GM21619 (cell line): Measurements from ENCODE around the gene PLXNA4.
"Not testable (repeated sequence)": the region's sequence is repeated elsewhere in the genome, so short reads cannot be mapped to it uniquely, and the experiment has no call there.

Source experiments
- ATAC-seq: cut with Tn5 transposase; IDR thresholded peaks from one replicate; pipeline ENCODE4 v1.9.1; 2021; ENCODE audit not compliant: unreplicated experiment

Gene PLXNA4

DNA sequence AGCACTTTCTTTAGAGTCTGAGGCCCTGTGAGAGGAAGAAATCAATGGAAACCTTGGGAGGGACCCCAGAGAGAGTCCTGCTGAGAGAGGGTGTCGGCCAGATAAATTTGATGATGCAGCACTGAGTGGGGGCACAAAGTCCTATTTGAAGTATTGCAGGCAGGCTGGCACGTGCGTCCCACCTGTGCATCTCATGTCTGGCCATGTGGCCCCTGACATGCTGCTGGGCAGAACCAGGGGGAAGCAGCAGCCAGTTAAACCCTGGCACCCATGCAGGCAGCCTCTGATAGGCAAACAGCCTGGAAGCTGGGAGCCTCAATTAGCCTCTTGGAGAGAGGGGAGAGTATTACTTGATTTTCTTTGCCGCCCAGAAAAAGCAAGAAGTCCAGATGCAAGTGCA is 180.9 kb downstream of the PLXNA4 start:
- no peak for ATAC-seq

DNA sequence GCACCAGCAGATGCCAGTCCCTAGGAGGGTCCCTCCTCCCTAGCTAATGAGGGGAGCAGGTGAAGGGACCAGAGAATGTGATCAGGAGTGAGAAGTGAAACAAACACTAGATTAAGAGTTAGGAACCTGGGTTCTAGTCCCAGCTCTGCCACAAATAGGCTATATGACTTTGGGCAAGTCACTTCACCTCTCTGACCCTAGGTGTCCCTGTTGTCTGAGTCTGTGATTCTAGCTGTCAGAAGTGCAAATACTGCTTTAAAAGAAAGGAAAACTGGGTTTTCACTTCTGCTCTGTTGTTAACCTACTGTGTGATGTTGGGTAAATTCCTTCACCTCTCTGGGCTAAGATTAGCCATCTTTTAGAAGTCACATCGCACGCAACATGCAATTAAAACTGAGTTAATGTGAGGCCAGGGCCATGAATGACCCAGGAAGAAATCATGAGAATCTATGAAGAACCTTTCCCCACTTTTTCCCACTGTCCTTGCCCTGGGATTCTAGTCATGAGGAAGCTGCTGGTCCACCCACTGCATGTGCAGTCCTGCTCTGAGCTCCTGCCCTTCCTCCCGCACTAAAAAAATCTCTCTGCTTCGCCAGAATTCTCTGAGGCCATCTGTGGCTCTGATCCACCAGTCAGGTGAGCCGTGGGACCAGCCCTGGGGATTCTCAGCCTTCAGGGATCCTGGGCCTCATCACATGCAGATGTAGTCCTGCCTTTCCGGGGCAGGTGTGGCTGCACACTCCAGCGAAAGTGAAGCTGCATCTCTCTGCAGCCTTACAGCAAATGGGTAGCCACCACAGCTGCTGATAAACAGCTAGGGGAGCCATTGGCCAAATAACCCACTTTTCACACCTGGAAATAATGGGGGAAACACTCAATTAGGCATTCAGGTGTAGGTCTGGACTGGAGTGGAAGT is 181.7 kb downstream of the PLXNA4 start:
- no peak for ATAC-seq

DNA sequence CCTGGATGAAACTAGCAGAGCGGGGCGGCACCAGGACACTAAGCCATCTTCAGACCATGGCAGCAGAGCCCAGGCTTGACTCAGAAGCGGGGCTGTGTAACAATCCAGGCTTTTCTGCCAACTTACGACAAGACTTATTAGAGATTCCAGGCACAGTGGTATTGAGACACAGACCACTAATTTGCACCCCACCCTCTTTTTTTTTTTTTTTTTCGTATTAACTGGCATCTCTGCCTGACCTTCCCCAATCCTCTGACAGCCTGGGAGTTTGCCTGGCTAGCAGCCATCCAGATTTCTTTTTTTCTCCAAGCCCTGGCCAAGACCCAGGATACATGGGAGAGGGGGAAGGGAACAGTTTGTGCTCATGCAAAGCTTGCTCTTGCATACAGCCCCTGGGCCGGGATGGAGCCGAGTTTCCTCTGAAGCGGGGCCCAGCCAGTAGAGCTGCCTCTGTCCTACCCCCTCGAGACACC is 182.4 kb downstream of the PLXNA4 start:
- no peak for ATAC-seq

DNA sequence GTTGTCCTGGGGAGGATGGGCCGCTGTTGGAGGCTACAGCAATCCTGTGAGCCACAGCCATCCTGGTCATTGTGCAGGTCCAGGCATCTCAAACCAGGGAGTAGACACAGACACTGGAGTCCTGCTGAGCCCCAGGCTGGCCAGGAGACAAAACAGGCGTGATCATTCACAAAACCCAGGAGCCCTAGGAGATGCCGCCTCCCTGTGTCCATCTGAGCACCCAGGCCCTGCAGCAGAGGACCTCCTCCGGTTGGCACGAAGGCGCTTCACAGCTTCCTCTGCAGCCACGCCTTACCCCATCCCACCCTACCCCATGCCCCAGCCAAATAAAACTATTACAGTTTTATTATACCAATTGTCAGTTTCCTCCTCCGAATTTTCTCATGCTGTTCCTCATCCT is 183.6 kb downstream of the PLXNA4 start:
- no peak for ATAC-seq

DNA sequence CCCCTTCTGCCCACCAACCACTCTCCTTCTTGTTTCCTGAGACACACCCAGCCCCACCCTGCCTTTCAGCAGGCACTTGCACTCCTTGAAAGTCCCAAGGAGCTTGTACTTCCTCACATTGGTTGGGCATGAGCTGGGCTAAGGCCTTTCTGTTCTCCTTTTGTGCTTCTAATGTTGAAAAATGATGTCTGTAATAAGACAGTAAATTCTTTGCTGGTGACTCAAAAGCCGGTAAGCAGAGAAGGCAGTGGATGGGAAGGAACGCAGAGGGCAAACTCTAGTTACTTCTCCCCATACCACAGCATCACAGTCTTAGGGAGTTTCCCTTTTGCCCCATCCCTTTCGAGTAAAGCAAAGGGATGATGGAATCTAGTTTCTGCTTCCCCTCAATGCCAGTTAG is 185.6 kb downstream of the PLXNA4 start:
- no peak for ATAC-seq

DNA sequence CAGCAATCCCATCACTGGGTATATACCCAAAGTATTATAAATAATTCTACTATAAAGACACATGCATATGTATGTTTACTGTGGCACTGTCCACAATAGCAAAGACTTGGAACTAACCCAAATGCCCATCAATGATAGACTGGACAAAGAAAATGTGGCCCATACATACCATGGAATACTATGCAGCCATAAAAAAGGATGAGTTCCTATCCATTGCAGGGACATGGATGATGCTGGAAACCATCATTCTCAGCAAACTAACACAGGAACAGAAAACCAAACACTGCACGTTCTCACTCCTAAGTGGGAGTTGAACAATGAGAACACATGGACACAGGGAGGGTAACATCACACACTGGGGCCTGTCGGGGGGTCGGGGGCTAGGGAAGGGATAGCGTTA is 186.2 kb downstream of the PLXNA4 start:
- ATAC-seq = not testable (repeated sequence)

DNA sequence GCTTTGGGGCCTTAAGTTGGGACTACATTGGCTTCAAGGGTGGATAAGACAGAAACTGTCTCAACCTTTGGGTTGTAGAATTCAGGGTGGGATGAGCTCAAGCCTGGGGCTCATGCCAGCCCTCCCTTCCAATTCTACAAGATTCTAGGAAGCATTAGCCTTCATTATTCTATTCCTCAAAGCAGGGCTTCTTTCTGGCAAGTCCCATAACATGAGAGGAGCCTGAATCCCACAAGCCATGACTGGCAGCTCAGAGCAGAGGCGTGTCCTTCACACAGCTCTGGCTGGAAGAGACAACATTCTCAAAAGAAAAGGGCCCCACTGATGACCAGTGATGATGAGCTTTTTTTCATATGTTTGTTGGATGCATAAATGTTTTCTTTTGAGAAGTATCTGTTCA is 187.6 kb downstream of the PLXNA4 start:
- no peak for ATAC-seq

DNA sequence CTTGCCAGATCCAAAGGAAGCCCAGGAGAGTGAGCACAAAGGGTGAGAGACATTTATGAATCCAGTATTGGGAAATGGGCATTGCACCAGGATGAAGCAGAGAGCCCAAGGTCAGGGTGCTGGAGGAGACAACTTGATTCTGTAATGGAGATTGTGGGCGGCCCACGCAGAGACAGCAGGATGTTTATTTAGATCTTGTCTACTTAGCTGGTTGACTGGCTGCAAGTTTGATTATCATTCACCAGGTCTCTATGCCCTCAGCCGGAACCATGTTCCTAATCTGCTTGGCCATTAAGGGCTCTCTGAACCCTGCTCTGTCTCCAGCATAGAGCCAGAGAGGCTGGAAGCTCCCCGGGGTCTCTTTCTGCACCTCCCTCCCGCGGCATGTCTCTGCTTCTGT is 188.7 kb downstream of the PLXNA4 start:
- no peak for ATAC-seq

DNA sequence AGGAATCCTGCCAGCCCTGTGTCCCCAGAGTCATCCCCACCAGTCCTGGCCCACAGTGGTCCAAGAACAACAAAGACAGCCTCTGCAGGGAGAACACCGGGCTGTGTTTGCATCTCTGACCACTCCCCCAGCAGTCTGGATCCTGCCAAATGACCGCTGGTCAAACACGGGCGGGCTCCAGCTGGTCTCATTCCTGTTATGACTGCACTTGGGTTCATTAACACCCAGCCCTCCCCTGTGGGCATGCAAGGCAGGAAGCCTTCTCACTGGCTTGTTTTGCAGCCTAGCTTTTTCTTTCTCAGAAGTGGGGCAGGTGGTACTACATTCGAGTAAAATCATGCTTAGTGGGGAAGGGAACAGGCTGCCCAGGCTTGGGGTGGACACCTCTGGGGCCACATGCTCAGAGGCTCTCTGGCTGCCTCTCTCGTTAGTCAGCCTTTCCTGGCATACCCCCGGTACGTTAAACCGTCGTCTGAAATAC is 190.0 kb downstream of the PLXNA4 start:
- ATAC-seq = no peak

DNA sequence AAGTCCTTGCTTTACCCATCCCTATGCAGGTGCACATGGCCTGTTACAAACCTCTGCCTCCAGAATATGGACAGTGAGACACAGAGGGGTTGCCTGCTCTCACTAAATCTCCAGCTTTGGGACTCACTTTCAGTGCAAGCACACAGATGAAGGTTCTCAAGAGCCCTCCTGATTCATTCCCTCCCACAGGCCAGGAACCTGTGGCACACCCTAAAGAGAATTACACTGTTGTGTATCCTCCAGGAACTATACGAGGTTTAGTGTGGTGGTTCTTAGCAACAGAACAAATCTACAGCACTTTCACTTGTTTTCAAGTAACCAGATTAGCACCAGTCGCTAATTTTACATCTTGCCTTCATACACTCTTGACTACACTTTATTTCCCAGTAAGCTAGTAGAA is 192.3 kb downstream of the PLXNA4 start:
- no peak for ATAC-seq

DNA sequence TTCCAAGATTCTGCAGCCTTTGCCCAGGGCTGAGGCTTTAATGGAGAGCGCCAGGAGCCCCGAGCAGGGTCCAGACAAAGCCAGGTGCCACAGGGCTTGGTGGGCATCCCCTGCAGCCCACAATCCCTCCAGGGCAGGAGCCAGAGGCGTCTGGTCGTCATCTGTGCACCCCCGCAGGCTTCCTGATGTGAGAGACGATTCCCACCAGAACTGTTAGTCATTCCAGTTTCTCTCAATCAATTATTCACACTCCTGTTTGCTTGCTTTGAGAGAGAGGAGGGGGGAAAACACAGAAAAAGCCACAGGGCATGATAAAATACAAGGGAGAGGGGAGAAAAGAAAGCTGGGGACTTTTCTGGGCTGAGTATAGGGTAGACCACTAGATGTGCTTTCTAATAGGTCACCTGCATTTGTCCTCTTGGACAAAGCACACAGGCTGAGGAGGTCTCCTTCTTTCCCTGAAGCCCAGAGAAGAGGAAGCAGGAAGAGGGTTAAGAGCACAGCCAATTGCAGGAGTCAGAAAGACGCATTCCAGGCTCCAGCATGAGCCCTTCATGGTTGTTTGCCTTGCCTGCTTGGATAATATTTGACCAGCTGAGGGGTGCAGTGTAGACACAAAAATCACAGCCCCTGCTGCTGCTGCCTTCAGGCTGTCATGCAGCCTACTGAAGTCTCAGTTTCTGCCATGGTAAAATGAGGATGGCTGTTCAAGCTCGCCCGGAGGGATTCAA is 194.4 kb downstream of the PLXNA4 start:
- ATAC-seq = no peak

DNA sequence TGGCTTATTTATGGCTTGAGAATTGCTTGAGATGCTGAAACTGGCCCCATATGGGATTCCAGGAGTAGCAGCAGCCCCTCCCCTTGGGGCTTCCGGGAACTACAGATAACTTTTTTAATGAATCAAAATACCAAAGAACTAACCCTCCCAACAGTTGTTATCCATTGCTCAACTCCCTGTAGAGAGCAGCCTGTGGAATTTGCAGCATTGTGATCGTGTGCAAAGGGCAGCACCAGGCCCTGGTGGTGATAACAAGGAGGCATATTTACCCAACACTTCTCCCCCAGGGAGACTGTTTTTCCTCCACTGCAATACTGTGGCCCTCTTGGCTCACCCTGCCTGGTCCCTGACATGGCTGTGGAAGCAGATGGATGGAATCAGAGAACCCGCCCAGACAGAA is 196.2 kb downstream of the PLXNA4 start:
- ATAC-seq = no peak

DNA sequence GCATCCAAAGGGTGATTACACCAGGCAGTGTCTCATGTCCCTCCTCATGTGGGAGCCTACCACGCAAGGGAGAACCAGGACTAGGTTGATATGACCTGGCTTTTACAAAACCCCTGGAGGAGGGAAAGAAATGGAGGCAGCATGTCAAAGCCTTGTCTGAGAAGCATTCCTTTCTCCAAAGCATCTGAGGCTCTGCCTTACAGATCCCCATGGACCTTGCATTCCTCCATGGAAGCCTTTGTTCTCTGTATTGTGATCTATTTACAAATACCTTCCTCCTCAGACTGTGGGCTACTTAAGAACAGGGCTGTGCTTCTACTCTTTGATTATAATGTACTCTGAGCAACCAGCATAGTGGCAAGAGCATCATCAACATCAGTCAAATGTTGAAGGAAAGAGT is 197.0 kb downstream of the PLXNA4 start:
- no peak for ATAC-seq

DNA sequence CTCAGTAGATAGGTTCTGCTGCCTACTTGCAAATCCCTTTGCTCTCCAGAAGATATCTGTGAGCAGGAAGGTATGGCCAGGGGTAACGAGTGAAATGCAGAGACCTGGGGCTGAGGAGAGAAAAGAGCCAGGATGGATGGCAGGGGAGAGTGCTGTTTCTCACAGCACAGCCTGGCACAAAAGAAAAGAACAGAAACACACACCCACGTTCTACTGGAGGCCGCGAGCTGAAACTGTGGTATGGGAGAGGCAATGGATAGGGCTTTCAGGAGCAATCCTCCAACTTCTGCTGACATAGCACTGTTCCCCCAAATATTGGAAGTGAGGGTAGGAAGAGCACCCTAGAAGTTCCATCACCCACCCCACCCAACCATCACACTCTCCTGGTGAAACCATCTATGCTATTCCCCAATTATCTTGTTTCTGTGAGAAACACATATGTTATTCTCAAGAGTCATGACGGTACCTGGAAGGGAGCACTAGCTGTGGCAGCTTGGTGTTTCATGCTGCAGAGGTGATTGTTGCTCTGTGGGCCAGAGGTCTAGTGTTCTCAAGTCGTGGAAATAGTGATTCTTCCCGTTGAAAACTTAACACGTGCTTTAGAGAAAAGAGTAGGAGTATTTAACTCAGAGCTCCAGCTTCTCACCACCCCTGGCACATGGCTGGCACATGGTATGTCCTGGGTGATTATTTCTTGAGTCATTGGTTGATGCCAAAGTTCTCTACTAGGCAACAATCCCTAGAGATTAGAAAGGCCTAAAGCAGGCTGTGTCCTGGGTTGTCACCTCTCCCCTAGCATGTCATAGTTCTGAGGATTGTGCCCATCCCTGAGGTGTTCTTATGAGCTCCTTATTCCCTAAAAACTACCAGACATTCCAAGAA is 198.3 kb downstream of the PLXNA4 start:
- no peak for ATAC-seq

DNA sequence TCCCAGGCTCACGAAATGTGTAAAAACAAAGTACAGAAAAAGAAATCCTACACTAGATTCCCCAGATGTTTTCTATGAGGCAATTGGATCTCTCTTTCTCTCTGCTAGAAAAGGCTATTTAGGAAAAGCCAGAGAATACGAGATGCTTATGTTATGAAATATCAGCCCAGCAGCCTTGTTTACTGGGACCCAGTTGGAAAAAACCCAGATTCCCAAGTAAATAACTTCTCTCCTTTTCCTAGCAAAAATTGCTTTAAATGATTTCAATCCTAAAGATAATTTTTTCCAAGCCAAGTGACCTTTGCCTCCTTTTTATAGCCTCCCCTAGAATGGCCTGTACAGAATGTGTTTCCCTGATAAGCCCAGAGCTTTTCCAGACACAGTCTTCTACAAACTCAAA is 199.3 kb downstream of the PLXNA4 start:
- no peak for ATAC-seq

DNA sequence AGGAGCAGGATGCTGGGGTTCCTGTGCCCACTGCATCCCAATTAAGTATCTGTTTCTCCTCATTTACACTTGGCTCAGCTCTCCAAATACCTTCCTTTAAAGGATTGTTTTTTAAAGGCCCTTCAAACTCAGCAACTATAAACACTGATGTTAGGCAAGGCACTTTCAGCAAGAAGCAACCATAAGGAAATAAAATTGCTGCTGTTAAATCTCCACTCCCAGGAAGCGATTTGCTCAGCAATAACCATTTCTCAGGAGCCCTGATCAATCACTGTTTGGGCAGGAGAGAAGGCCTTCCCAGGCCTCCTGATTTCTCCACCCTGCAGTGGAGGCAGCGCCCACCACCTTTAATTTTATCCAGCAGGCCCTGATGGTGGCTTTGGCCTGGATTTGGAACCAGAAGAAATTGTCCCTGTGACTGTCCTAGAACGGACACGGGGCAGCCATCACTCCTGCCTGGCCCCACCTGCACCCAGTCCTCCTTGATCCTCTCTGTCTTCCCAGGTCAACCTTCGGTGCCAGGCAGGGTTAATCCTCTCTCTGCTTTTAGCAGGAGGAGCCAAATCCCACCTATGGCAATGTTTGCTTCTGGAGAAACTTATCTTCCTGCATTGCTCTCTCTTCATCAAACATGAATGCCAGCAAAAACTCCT is 199.8 kb downstream of the PLXNA4 start:
- no peak for ATAC-seq

DNA sequence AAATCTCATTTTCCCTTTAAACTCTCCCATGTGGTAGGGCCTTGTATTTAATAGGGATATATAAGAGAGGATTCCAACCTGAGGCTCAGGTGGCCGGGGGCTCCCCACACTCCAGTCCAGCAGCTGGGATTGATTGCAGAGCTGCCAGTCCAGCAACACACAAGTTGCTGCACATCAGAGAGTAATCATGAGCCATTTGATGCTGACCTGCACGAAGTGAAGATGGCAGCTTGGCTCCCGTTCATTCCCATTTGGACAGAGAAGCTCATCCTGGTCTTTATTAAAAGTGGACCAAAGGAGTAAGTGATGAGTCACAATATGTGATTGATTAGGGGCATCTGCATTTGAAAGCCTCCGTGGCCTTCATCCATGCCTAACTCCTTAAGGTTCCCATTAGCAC is 202.4 kb downstream of the PLXNA4 start:
- ATAC-seq = no peak

DNA sequence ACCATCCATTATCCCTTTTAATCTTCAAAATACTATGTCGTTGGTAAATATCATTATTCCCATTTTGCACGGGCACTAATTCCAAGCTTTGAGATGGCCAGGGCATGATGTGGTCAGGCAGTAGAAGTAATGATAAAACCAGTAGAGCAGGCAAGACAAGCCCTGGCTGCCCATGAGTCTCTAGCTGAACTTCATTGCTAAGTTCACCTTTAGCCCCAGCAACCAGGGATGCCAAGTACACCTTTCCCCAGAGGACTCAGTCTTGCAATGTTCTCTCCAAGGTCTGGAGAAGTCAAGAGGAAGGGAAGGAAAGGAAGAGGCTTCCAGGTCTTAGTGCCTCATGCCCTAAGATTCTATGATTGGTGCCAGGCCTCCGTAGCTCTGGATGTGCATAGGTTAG is 203.2 kb downstream of the PLXNA4 start:
- ATAC-seq = no peak

DNA sequence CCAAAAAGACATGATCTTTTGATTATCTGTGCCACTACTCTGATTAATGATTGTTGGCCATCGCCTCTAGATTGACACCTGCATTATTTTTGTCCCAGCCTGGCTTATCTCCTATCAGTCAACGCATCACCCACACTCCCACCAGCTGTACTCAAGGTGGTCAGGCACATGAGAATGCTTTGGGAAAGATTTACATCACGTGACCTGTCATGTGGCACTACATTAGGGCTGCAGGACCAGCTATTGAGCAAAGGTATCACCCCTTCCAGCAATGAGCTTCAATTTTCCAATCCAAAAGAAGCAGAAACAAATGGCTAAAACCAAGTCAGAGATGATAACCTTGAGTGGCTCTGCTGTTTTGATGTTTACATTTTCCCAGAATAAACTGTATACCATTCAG is 204.3 kb downstream of the PLXNA4 start:
- no peak for ATAC-seq

DNA sequence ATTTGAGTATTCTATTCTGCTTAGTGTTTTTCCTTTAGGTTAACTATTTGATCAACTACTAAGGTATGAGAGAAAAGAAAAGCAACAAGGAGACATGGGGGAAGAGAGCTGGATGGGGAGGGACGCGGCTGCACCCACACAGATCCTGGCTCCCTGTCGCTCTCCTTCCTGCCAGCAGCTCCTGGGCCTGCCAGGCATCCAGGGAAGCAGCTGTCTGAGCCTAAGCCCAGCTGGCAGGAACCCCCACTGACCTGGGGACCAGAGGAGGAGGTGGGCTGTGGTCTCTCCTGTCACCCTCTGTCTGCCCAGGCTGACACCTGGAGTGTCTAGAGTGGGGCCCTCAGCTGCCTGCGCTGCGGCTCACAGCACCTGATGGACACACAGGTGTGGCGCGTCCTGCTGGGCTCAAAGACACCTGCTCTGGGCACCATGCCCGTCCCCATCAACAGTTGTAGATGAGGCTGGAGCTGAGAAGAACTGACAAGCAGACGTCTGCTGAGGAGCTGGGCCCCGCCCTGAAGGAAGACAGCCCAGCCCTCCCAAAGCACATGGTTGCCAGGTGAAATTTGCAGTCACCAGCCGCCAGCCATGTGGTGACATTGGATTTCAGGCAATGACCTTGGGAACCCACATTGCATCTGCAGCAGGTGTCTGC is 207.9 kb downstream of the PLXNA4 start:
- no peak for ATAC-seq
